ENCODE data around the gene RIC1.

DNA sequence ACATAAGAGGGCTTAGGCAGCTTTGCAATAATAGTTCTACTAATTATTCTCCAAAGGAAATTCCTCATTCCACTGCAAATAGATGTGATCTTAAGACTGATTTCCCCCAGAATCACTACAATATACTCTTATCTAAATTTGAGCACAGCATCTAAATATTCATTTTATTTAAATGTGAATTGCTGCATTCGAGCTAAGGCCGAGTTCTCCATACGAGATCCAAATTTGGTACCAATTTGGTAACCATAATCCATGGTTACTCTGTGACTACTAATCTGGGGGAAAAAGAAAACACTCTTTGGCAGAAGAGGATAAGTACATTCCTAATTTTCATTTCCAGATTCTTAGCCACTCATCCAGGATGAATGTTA, 19.7 kb upstream of the RIC1 start:
- TF ChIP-seq RAD21 (IDR thresholded peaks at IDR 0.05; ENCODE audit: low read length) (no peak), CHD1 (IDR thresholded peaks at IDR 0.05; ENCODE audit: low read depth, low read length) (no peak), RFX5 (IDR thresholded peaks at IDR 0.05; ENCODE audit: low read depth, low read length) (no peak), CEBPB (IDR thresholded peaks at IDR 0.05; ENCODE audit: low read depth, low read length) (no peak), MXI1 (IDR thresholded peaks at IDR 0.05; ENCODE audit: borderline replicate concordance, low read depth, low read length) (no peak), ELK1 (IDR thresholded peaks at IDR 0.05; ENCODE audit: borderline replicate concordance, low read depth, low read length) (no peak), RCOR1 (IDR thresholded peaks at IDR 0.05; ENCODE audit: insufficient replicate concordance, low read length) (no peak), POLR2A (IDR thresholded peaks at IDR 0.05; ENCODE audit: low read depth, low read length) (no peak), MAZ (IDR thresholded peaks at IDR 0.05; ENCODE audit: borderline replicate concordance, low read depth, low read length) (no peak), BHLHE40 (IDR thresholded peaks at IDR 0.05; ENCODE audit: low read depth, low read length) (no peak), SMC3 (IDR thresholded peaks at IDR 0.05; ENCODE audit: low read depth, low read length) (no peak)
- TF ChIP-seq, protein P1, sequence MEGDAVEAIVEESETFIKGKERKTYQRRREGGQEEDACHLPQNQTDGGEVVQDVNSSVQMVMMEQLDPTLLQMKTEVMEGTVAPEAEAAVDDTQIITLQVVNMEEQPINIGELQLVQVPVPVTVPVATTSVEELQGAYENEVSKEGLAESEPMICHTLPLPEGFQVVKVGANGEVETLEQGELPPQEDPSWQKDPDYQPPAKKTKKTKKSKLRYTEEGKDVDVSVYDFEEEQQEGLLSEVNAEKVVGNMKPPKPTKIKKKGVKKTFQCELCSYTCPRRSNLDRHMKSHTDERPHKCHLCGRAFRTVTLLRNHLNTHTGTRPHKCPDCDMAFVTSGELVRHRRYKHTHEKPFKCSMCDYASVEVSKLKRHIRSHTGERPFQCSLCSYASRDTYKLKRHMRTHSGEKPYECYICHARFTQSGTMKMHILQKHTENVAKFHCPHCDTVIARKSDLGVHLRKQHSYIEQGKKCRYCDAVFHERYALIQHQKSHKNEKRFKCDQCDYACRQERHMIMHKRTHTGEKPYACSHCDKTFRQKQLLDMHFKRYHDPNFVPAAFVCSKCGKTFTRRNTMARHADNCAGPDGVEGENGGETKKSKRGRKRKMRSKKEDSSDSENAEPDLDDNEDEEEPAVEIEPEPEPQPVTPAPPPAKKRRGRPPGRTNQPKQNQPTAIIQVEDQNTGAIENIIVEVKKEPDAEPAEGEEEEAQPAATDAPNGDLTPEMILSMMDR (conservative IDR thresholded peaks at IDR 0.05; ENCODE audit: low read depth, low read length): no peak
